SK-N-SH (cell line): ENCODE data around the gene RRP1B. TPM values are rescaled to one million over a fixed set of nuclear protein-coding genes. Genes with fewer than 3 reads are reported as not detected.
A peak's percentile ranks its signal among the peaks of the same experiment; 100 is the strongest.

ENCODE experiments used
- CTCF ChIA-PET: fragments of 300-600, 350-600 bp; formaldehyde crosslinking; extraction: SDS; loops from one replicate; lab custom pipeline; 2021; lab: Yijun Ruan, JAX
- POLR2A ChIA-PET: fragments of 350-600 bp; sonication (Branson Sonifier 250); formaldehyde crosslinking; extraction: SDS; loops from one replicate; lab custom pipeline; 2020; ENCODE audit warnings: antibody characterized with exemption, inconsistent platforms; lab: Yijun Ruan, JAX
- DNase-seq: peaks from one replicate; pipeline ENCODE4 v3.0.0; 2012
- H2AFZ ChIP-seq: fragments of 200-600 bp; sonication (generic); 2 replicates; pipeline ENCODE4 v1.8.1; 2016; ENCODE audit warnings: antibody characterized with exemption, mild to moderate bottlenecking, low read depth
- H3F3A ChIP-seq: fragments of 200-600 bp; sonication (generic); replicated peaks from 2 replicates; pipeline ENCODE3; 2016; ENCODE audit warnings: antibody characterized with exemption, mild to moderate bottlenecking; ENCODE audit not compliant: insufficient read depth
- H3K27ac ChIP-seq, 2 experiments: fragments of 200-500 bp in 1 of 2; fragments of 200-600 bp in 1 of 2; sonication (Bioruptor generic) in 1 of 2; sonication (generic), shearing (Covaris generic) in 1 of 2; 2 replicates each; pipeline versions ENCODE4 v1.5.1 to v1.6.1; 2014 to 2016; ENCODE audit warnings: low read depth in 2 of 2, inconsistent platforms in 1 of 2, low read length in 1 of 2, mild to moderate bottlenecking in 1 of 2, mixed read lengths in 1 of 2
- H3K27me3 ChIP-seq: fragments of 200-600 bp; sonication (generic), shearing (Covaris generic); 2 replicates; pipeline ENCODE4 v1.6.1; 2016; ENCODE audit warnings: mixed run types; ENCODE audit not compliant: insufficient read depth
- H3K36me3 ChIP-seq, 2 experiments: fragments of 200-500 bp in 1 of 2; fragments of 200-600 bp in 1 of 2; sonication (Bioruptor generic) in 1 of 2; sonication (generic) in 1 of 2; replicated peaks in 1 of 2; 2 replicates each; pipeline versions ENCODE3 to v1.5.1; 2014 to 2016; ENCODE audit warnings: low read length in 1 of 2, mild to moderate bottlenecking in 1 of 2; ENCODE audit not compliant: insufficient read depth in 2 of 2, control insufficient read depth in 1 of 2
- H3K4me1 ChIP-seq, 2 experiments: fragments of 200-500 bp in 1 of 2; fragments of 200-600 bp in 1 of 2; sonication (Bioruptor generic) in 1 of 2; sonication (generic), shearing (Covaris generic) in 1 of 2; 2 replicates each; pipeline versions ENCODE4 v1.5.1 to v1.6.1; 2014 to 2016; ENCODE audit warnings: low read depth in 1 of 2, low read length in 1 of 2, mixed run types in 1 of 2; ENCODE audit not compliant: insufficient read depth in 2 of 2, control insufficient read depth in 1 of 2
- H3K4me2 ChIP-seq: fragments of 200-600 bp; sonication (generic), shearing (Covaris generic); 2 replicates; pipeline ENCODE4 v1.6.1; 2017; ENCODE audit warnings: mixed run types
- H3K4me3 ChIP-seq, 2 experiments: fragments of 200-500 bp in 1 of 2; fragments of 200-600 bp in 1 of 2; sonication (Bioruptor generic) in 1 of 2; sonication (generic), shearing (Covaris generic) in 1 of 2; 2 replicates each; pipeline versions ENCODE4 v1.5.1 to v1.8.1; 2014 to 2016; ENCODE audit warnings: low read depth in 2 of 2, inconsistent platforms in 1 of 2, low read length in 1 of 2, mild to moderate bottlenecking in 1 of 2, mixed read lengths in 1 of 2, moderate library complexity in 1 of 2
- H3K79me2 ChIP-seq: fragments of 200-600 bp; sonication (generic); 2 replicates; pipeline ENCODE4 v1.8.1; 2017; ENCODE audit warnings: mild to moderate bottlenecking; ENCODE audit not compliant: insufficient read depth
- H3K9ac ChIP-seq: fragments of 200-600 bp; sonication (generic); 2 replicates; pipeline ENCODE4 v1.6.1; 2017; ENCODE audit warnings: mixed run types
- H3K9me2 ChIP-seq: fragments of 200-600 bp; sonication (generic); 2 replicates; pipeline ENCODE4 v1.6.1; 2017; ENCODE audit warnings: mixed run types
- H3K9me3 ChIP-seq: fragments of 200-600 bp; sonication (generic); 2 replicates; pipeline ENCODE4 v1.6.1; 2017; ENCODE audit warnings: mixed run types, mild to moderate bottlenecking, moderate library complexity
- H4K20me1 ChIP-seq: fragments of 200-600 bp; sonication (generic); 2 replicates; pipeline ENCODE4 v1.6.1; 2017; ENCODE audit warnings: mild to moderate bottlenecking, mixed run types; ENCODE audit not compliant: insufficient read depth
- CHD2 ChIP-seq: fragments of 150-350 bp; IDR thresholded peaks from 2 replicates; pipeline ENCODE4 v1.6.1; 2018; ENCODE audit warnings: low read length; ENCODE audit not compliant: partially characterized antibody
- ELF1 ChIP-seq: IDR thresholded peaks from 2 replicates; pipeline ENCODE4 v1.4.0; 2012
- EP300 ChIP-seq, 2 experiments: IDR thresholded peaks; 2 replicates each; pipeline versions ENCODE4 v1.4.0 to v1.6.1; 2012; ENCODE audit warnings: borderline replicate concordance in 1 of 2, low read depth in 1 of 2, low read length in 1 of 2
- GATA2 ChIP-seq: sonication (generic); formaldehyde crosslinking; IDR thresholded peaks from 2 replicates; pipeline ENCODE4 v1.5.0; 2020; ENCODE audit warnings: mild to moderate bottlenecking, missing genetic modification reagents
- IRF3 ChIP-seq: fragments of 150-350 bp; IDR thresholded peaks from 2 replicates; pipeline ENCODE4 v1.6.1; 2016; ENCODE audit warnings: mild to moderate bottlenecking, low read depth, low read length
- JUND ChIP-seq: IDR thresholded peaks from 2 replicates; pipeline ENCODE4 v1.4.0; 2012
- MEF2A ChIP-seq: IDR thresholded peaks from 2 replicates; pipeline ENCODE4 v1.4.0; 2012; ENCODE audit warnings: low read depth, borderline replicate concordance
- MXI1 ChIP-seq: IDR thresholded peaks from 2 replicates; pipeline ENCODE4 v1.6.1; 2012; ENCODE audit warnings: mild to moderate bottlenecking, low read depth, low read length, improper control_type of control experiment
- NRF1 ChIP-seq: IDR thresholded peaks from 2 replicates; pipeline ENCODE4 v1.6.1; 2012; ENCODE audit warnings: low read depth, mild to moderate bottlenecking, low read length
- PBX3 ChIP-seq: IDR thresholded peaks from 2 replicates; pipeline ENCODE4; 2012
- POLR2AphosphoS5 ChIP-seq: IDR thresholded peaks from 2 replicates; pipeline ENCODE4 v1.6.1; 2012; ENCODE audit warnings: low read depth, low read length
- RCOR1 ChIP-seq: fragments of 150-350 bp; IDR thresholded peaks from 2 replicates; pipeline ENCODE4 v1.6.1; 2017; ENCODE audit warnings: antibody characterized with exemption, low read length
- RXRA ChIP-seq: IDR thresholded peaks from 2 replicates; pipeline ENCODE4 v1.4.0; 2012; ENCODE audit warnings: low read depth, mild to moderate bottlenecking, borderline replicate concordance
- SIN3A ChIP-seq: IDR thresholded peaks from 2 replicates; pipeline ENCODE4 v1.6.1; 2012; ENCODE audit warnings: low read depth, mild to moderate bottlenecking, low read length, moderate library complexity, borderline replicate concordance
- TCF12 ChIP-seq: IDR thresholded peaks from 2 replicates; pipeline ENCODE4 v1.4.0; 2012
- TEAD4 ChIP-seq: IDR thresholded peaks from 2 replicates; pipeline ENCODE4 v1.4.0; 2012; ENCODE audit warnings: mild to moderate bottlenecking, borderline replicate concordance; ENCODE audit not compliant: insufficient read depth
- WGBS: methylation state at CpG from one replicate; pipeline ENCODE4 v1.1.6; 2017; ENCODE audit warnings: low lambda C conversion rate; 5-methylcytosine and 5-hydroxymethylcytosine counted together
- polyA plus RNA-seq, 3 experiments: library from polyadenylated mRNA; depleted of rRNA; stranded (reverse); fragments of >200 nt; gene quantifications; 2 replicates each; pipeline ENCODE4 v1.2.3, GENCODE V29; 2012
- TF ChIP-seq, protein P1 (sequence below): fragments of 150-350 bp; IDR thresholded peaks from 2 replicates; pipeline ENCODE4 v1.6.1; 2017; ENCODE audit warnings: antibody characterized with exemption, low read length, low read depth, borderline replicate concordance
- TF ChIP-seq, protein P2 (sequence below): IDR thresholded peaks from 2 replicates; pipeline ENCODE4 v1.4.0; 2012; ENCODE audit warnings: low read depth, borderline replicate concordance

Gene RRP1B
- polyA plus RNA-seq, 1 of the 3 experiments (the other 2 are of a cell fraction), result 10.4 TPM

DNA sequence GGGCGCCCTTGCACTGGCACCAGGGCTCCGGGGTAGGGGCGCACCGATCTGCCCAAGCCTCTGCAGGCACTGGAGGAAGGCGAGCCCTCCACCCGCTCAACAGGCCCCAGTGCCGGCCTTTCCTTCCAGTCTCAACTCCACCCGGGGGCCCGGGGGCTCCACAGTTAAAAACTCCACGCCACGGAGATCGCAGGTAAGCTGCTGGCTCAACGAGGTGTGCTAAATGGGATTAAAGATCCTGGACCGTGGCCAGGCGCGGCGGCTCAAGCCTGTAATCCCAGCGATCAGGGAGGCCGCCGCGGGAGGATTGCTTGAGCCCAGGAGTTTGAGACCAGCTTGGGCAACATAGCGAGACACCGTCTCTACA, 608 bp upstream of the RRP1B start:
- H3K9me3 ChIP-seq, result no peaks in the 10 kb centered on the region
- CTCF ChIA-PET, result interaction anchor here (1.4 kb wide), 1 partner anchor 13 kb away, joined by 3 read pairs; no protein-coding TSS in a partner anchor
- POLR2A ChIA-PET, result interaction anchor here (0.7 to 1.3 kb wide), 2 partner anchors 130 to 685 kb away, joined by 3 read pairs; partner anchors contain the start of genes PKNOX1 and RRP1
- DNase-seq, result peak; percentile 41
- peak overlapping the region; percentile 91; the same call in 1 of the 2 replicates for H2AFZ ChIP-seq
- peak overlapping the region in 1 of 2 experiments; percentile 75; a peak in 2 of 4 replicates for H3K27ac ChIP-seq
- no peak overlapping the region; a peak in 2 of 4 replicates for H3K4me3 ChIP-seq
- no peak for TF ChIP-seq MXI1
- TF ChIP-seq CHD2, result no peak
- no peak for TF ChIP-seq SIN3A
- peaks cover 14% of the 10 kb centered on the region for H3F3A ChIP-seq
- no peaks in the 10 kb centered on the region for H4K20me1 ChIP-seq
- H3K9ac ChIP-seq, result peak overlapping the region; percentile 81; the same call in 1 of the 2 replicates
- 95% methylated on average over 18 of the region's 23 CpGs for WGBS
- peaks cover 41% of the 10 kb centered on the region for H3K79me2 ChIP-seq
- H3K9me2 ChIP-seq, result no peaks in the 10 kb centered on the region
- H3K4me1 ChIP-seq, result peaks cover 5 to 13% of the 10 kb centered on the region in 2 experiments; a peak in 3 of 4 replicates
- peaks cover 6 to 14% of the 10 kb centered on the region in 2 experiments for H3K36me3 ChIP-seq
- H3K27me3 ChIP-seq, result no peaks in the 10 kb centered on the region
- peak overlapping the region; percentile 80; the same call in 1 of the 2 replicates for H3K4me2 ChIP-seq

DNA sequence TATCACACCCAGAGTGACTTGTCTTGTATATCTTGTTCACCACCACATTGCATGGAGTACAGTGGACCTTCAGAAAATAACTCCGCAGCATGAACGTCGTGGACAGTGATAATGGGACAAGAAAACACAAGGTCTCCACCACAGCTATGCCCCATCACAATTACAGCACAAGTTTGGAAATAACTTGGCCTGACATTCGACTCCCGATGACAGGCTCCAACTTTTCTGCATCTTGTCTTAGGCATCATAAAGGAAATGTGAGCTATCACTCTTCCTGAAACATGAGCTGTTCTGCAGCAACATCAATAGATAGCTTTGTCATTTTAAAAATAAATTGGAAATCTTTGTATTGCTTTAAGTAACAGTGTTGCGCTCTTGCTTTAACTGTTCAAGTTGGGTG, 2.9 kb downstream of the RRP1B start:
- no peak overlapping the region for H3K27ac ChIP-seq
- no peak overlapping the region for H2AFZ ChIP-seq
- 81% methylated on average over 6 of the region's 6 CpGs for WGBS
- peaks cover 5 to 13% of the 10 kb centered on the region in 2 experiments; a peak in 3 of 4 replicates for H3K4me1 ChIP-seq
- H3K9ac ChIP-seq, result no peak overlapping the region
- ChIA-PET CTCF (no interaction called here), POLR2A (no interaction called here)
- no peak overlapping the region for H3K4me3 ChIP-seq
- H3F3A ChIP-seq, result peaks cover 5% of the 10 kb centered on the region
- H3K36me3 ChIP-seq, result peaks cover 17 to 27% of the 10 kb centered on the region in 2 experiments
- TF ChIP-seq ELF1 (no peak), TCF12 (no peak), TEAD4 (no peak), MEF2A (no peak), GATA2 (CRISPR knock-in tag) (no peak), PBX3 (no peak), SIN3A (no peak), EP300 (IDR thresholded peaks at IDR 0.05; ENCODE audit: borderline replicate concordance in 1 of 2, low read depth in 1 of 2, low read length in 1 of 2) (no peak), IRF3 (no peak), RCOR1 (no peak), POLR2AphosphoS5 (no peak), RXRA (no peak), JUND (no peak), NRF1 (no peak)
- TF ChIP-seq, protein P1, sequence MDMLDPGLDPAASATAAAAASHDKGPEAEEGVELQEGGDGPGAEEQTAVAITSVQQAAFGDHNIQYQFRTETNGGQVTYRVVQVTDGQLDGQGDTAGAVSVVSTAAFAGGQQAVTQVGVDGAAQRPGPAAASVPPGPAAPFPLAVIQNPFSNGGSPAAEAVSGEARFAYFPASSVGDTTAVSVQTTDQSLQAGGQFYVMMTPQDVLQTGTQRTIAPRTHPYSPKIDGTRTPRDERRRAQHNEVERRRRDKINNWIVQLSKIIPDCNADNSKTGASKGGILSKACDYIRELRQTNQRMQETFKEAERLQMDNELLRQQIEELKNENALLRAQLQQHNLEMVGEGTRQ, result no peak
- TF ChIP-seq, protein P2, sequence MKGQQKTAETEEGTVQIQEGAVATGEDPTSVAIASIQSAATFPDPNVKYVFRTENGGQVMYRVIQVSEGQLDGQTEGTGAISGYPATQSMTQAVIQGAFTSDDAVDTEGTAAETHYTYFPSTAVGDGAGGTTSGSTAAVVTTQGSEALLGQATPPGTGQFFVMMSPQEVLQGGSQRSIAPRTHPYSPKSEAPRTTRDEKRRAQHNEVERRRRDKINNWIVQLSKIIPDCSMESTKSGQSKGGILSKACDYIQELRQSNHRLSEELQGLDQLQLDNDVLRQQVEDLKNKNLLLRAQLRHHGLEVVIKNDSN, result no peak
- no peaks in the 10 kb centered on the region for H4K20me1 ChIP-seq
- no peaks in the 10 kb centered on the region for H3K9me3 ChIP-seq
- H3K4me2 ChIP-seq, result no peak overlapping the region
- peaks cover 77% of the 10 kb centered on the region for H3K79me2 ChIP-seq
- DNase-seq, result no peak
- no peaks in the 10 kb centered on the region for H3K9me2 ChIP-seq
- no peaks in the 10 kb centered on the region for H3K27me3 ChIP-seq
